Measurements from ENCODE around the gene SRGAP2B.
"Not testable (repeated sequence)": the region's sequence is repeated elsewhere in the genome, so short reads cannot be mapped to it uniquely, and the experiment has no call there.

The SRGAP2B gene

GRCh38 chr1:144995833-144996410, 99.2 kb downstream of the SRGAP2B start:
- DNase-seq: not testable (repeated sequence)

- DNase-seq: not testable (repeated sequence)
These were observed 102.2 kb downstream of the SRGAP2B start for GRCh38 chr1:144992915-144993314.

DNA sequence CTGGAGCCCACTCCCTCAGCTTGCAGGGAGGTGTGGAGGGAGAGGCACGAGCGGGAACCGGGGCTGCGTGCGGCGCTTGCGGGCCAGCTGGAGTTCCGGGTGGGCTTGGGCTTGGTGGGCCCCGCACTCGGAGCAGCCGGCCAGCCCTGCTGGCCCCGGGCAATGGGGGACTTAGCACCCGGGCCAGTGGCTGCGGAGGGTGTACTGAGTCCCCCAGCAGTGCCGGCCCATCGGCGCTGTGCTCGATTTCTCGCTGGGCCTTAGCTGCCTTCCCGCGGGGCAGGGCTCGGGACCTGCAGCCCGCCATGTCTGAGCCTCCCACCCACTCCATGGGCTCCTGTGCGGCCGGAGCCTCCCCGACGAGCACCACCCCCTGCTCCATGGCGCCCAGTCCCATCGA, 104.5 kb downstream of the SRGAP2B start:
- not testable (repeated sequence) for DNase-seq

DNA sequence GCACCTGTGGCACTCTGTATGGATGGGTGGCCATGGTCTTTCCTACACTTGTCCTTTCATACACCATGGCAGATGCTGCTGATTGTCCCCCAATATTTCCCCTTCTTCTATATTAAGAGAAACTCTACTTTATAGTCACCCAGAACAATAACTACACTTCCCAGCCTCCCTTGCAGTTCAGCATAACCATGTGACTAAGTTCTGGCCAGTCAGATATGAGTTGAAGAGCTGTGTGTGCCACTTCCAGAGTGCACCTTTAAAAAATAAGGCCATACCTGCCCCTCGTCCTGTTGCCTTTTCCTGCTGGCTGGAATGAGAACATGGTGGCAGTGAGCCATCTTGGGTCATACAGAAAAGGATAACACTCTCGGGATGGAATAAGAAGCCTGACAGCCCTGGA, 108.0 kb downstream of the SRGAP2B start:
- not testable (repeated sequence) for DNase-seq

DNA sequence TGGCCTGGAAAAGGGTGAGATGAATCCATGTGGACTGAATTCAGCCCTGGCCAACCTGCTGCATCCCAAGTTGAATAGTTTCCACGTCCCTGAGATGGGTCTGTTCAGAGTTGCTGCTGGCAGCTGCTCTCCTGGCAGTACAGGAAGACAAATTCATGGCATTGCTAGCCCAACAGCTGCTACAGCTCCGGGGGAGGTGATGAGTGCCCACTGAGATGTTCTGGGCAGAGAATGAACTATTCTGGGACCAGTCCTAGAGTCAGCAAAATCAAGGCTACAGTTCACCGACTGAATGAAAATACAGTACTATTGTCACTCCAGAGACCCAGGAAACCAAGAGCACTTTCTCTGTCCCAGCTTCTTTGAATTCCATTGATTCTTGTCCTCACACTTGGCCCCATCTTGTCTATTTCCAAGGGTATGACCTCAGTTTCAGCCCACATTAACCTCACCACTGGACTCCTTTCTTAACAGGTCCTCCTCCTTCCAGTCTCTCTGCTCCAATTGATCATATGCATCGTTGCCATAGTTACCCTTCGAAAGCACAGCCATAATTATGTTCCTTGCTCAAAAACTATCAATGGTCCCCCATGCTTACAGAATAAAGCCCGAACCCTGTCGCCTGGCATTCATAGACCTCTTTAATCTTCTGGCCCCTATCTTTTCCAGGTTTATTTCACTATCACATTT, 108.8 kb downstream of the SRGAP2B start:
- DNase-seq: not testable (repeated sequence)

GRCh38 chr1:144985550-144986170, 109.5 kb downstream of the SRGAP2B start:
- not testable (repeated sequence) for DNase-seq

- DNase-seq: not testable (repeated sequence)
These were observed 112.2 kb downstream of the SRGAP2B start for GRCh38 chr1:144982802-144983525.

- DNase-seq: not testable (repeated sequence)
These were observed 114.0 kb downstream of the SRGAP2B start for GRCh38 chr1:144981157-144981556.

- not testable (repeated sequence) for DNase-seq
These were observed 115.0 kb downstream of the SRGAP2B start for GRCh38 chr1:144979960-144980595.

- not testable (repeated sequence) for DNase-seq
These were observed 117.3 kb downstream of the SRGAP2B start for GRCh38 chr1:144977856-144978255.

DNA sequence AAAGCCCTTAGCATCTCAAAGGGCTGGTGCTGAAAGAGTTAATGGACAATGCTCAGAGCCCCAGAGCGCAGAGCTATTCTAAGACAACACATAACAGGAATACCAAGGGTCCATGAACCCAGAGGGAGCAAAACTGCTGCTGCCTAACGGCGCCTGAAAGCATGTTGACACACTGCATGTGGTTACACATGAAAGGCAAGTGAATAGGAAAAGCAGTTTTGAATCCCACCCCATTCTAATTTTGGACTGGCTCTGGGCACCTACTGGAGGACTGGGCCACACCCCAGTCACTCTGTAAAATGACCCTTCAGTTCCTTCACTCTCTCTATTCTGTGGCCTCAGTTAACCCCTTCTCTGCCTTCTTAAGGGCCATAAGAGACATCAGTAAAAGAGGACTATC, 123.2 kb downstream of the SRGAP2B start:
- not testable (repeated sequence) for DNase-seq

DNA sequence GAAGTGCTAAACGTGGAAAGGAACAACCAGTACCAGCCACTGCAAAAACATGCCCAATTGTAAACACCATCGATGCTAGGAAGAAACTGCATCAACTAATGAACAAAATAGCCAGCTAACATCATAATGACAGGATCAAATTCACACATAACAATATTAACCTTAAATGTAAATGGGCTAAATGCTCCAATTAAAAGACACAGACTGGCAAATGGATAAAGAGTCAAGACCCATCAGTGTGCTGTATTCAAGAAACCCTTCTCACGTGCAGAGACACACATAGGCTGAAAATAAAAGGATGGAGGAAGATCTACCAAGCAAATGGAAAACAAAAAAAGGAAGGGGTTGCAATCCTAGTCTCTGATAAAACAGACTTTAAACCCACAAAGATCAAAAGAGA, 128.6 kb downstream of the SRGAP2B start:
- not testable (repeated sequence) for DNase-seq

GRCh38 chr1:144964765-144965164, 130.4 kb downstream of the SRGAP2B start:
- DNase-seq: not testable (repeated sequence)

DNA sequence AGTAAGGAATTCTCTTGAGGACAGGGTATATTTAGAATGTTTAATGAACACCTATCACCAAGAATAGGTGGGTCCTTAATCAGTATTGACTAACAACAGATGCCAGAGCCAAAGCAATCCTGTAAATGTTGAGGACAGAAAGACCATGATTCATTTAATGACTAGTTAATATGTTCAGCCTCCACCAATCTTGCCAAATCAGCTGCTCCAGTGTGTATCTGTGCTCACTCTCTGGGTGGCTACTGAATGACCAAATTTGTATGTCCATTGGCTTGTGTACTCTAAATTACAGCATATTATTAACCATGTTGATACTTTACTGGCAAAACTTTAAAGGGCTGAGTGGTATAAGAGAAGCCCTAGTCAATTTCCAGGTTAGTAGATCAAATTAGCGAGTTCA, 130.9 kb downstream of the SRGAP2B start:
- DNase-seq: not testable (repeated sequence)

DNA sequence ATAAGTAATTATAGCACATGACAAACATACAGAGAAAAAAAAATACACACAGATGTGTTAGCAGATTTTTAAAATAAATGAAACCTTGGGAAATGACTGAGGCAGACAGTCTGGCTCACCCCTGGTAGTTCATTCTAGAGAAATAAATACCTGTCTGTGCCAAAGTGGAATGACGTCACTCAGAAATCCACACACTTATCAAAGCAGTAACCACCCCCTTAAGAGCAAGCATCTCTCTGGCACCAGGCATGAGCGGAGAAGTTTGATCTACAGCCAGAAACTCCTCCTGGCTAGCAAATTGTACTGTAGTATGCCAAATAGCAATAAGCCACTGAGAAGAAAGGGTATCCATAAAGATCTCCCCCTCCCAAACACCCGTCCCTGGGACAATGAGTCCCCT, 131.6 kb downstream of the SRGAP2B start:
- not testable (repeated sequence) for DNase-seq

DNA sequence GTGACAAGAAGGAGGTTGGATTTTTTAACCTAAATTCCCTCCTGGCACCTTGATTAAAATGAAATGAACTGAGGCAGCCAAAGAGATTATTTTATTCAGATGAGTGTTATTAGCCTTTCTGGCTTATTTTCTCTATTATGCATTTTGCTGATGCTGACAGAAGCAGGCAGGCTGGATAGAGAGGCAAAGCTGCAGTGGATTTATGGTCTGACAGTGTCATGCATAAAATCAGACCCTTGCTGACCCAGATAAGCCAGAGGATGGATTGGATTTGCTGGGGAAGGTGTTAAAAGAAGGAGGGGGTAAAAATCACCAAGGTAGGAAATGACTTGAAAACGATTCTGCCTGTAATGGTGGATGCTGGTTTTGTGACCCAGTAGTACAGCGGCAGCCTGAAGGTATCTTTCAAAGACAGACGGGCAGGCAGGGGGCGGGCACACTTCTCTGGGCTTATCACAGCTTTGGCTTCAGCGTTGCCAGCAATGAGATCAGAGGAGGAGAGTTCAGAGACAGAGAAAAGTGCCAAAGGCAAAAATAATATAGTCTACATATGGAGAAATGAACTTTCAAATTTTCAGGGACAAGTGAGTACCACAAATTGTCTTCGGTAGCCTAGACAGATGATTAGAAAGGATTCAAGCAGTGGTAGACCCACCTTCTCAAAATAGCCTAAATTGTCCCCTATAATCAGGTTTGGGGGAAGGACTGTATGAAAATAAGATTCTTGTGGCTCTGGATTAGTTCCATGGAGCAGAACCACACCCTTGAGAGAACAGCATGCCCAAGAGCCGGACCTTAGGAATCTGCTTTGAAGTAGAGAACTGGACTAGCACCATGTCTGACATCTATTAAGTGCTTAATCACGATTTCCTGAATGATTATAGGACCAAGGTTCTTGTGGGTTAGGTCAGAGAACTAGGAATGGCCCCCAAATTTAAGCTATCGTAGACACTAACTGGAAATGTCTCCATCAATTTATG, 133.2 kb downstream of the SRGAP2B start:
- DNase-seq: not testable (repeated sequence)

DNA sequence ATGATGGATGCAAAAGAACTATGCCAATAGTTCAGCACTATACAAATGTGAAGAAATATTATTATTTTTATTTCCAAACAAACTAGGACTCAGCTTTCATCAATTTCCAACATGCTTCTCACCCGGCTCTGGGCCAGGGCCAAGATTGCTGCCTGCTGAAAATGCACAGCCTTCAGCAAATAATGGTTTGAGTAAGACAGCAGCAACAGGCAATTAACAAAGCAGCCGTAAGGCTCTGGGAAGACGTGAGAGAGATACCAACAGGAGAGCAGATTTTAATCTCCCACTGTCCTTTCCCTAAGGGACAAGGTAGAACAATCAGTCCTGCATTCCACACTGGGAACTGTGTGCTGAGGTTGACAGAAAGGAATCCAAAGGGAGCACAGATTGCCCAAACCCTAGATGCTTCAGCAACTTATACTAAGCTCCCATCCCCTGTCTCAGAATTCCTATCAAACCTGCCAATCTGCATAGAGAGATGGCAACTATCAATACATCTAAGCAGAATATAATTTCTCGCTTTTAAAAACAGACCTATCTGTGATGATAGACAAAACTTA, 134.1 kb downstream of the SRGAP2B start:
- DNase-seq: not testable (repeated sequence)

- DNase-seq: not testable (repeated sequence)
These were observed 146.7 kb downstream of the SRGAP2B start for GRCh38 chr1:144948390-144948789.

- not testable (repeated sequence) for DNase-seq
These were observed 147.6 kb downstream of the SRGAP2B start for GRCh38 chr1:144947495-144947894.

DNA sequence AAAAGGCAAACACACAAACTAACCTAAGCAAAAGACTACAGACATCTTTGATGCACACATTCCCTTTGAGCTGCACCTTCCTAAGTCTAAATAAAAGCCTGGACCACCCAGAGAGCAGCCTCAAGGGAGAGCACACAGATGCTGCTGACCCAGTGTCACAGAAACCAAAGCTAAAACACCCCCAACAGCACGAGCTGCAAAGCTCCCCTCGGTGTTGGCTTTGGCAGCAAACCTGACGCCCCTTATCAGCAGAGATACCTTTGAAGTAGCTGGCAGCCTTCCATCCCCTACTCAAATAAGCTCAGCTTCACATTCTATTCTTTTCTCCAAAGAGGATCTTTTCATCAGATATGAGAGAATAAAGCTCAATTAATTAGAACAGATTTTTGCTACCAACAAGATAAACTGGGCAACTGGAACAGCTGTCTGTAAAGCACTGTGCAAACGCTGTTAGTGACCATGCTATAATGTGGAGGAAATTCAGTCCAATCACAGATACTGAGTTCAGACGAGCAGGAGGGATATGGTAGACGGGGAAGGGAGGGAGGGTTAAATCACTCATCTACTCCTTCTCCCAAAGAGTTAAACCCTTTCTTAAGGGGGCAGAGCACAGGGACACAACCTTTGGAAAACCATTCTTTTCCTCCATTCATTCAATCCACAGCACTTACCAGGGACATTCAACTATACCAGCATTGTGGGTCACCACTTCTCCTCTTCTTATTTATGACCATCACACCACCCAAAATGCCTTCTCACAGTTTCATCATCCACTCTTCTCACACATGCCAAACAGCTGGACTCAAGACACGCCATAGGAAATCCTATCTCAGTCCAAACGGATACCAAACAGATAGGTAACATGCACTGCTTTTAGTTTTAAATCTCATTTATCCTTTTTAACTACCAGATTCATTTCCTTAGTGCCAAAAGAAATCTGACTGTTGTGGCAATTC, 148.3 kb downstream of the SRGAP2B start:
- DNase-seq: not testable (repeated sequence)

Data from NCI-H345 (cell line).